CD4-positive, CD25-positive, alpha-beta regulatory T cell (primary cell): ENCODE results near the gene NMRAL1. TPM values are rescaled to one million over a fixed set of nuclear protein-coding genes. Genes with fewer than 3 reads are reported as not detected.

Source experiments
- ATAC-seq, 2 donors: fragments of 150-1000 bp; cut with Tn5 transposase; one replicate each; pipeline ENCODE4 v1.10.0; 2021; ENCODE audit warnings: low read depth in 2 of 2, moderate number of reproducible peaks in 2 of 2, moderate library complexity in 1 of 2
- DNase-seq, 3 donors: peaks; one replicate each; pipeline versions ENCODE4 v3.0.0 to v3.0.0-alpha.2; 2012 to 2022; ENCODE audit warnings: mixed read lengths in 1 of 3
- H3K27ac ChIP-seq: one replicate; pipeline ENCODE4 v1.7.0; 2013; ENCODE audit warnings: mild to moderate bottlenecking, low read length; ENCODE audit not compliant: insufficient read depth, poor library complexity, severe bottlenecking
- H3K27me3 ChIP-seq: one replicate; pipeline ENCODE4 v1.7.0; 2013; ENCODE audit warnings: low read length; ENCODE audit not compliant: control insufficient read depth, insufficient read depth
- H3K36me3 ChIP-seq: one replicate; pipeline ENCODE4 v1.7.0; 2013; ENCODE audit warnings: mild to moderate bottlenecking, low read length, moderate library complexity; ENCODE audit not compliant: control insufficient read depth, insufficient read depth
- H3K4me1 ChIP-seq: 2 replicates; pipeline ENCODE4 v1.7.0; 2013; ENCODE audit warnings: mild to moderate bottlenecking, low read length; ENCODE audit not compliant: insufficient read depth, control insufficient read depth, poor library complexity, severe bottlenecking
- H3K4me3 ChIP-seq: one replicate; pipeline ENCODE4 v1.7.0; 2013; ENCODE audit warnings: low read depth, mild to moderate bottlenecking, low read length, moderate library complexity
- H3K9me3 ChIP-seq, 2 experiments: 1 replicate in 1 of 2; 2 replicates in 1 of 2; pipeline ENCODE4 v1.7.0; 2013; ENCODE audit warnings: low read length in 2 of 2, mild to moderate bottlenecking in 1 of 2, moderate library complexity in 1 of 2; ENCODE audit not compliant: control insufficient read depth in 2 of 2
- H3K27ac Mint-ChIP-seq, 3 donors: one replicate each; pipeline ENCODE4 v1.8.0; 2020 to 2022; ENCODE audit warnings: mild to moderate bottlenecking in 3 of 3, mixed read lengths in 3 of 3, moderate library complexity in 2 of 3
- H3K27me3 Mint-ChIP-seq: one replicate; pipeline ENCODE4 v1.8.0; 2022; ENCODE audit warnings: mild to moderate bottlenecking, mixed read lengths
- H3K36me3 Mint-ChIP-seq: one replicate; pipeline ENCODE4 v1.8.0; 2020; ENCODE audit warnings: mixed read lengths
- H3K4me1 Mint-ChIP-seq, 4 donors: one replicate each; pipeline ENCODE4 v1.8.0; 2020 to 2022; ENCODE audit warnings: mixed read lengths in 4 of 4, mild to moderate bottlenecking in 1 of 4
- H3K4me3 Mint-ChIP-seq, 4 donors: one replicate each; pipeline ENCODE4 v1.8.0; 2020 to 2022; ENCODE audit warnings: mild to moderate bottlenecking in 4 of 4, mixed read lengths in 4 of 4, moderate library complexity in 3 of 4
- H3K9me3 Mint-ChIP-seq, 7 donors: one replicate each; pipeline ENCODE4 v1.8.0; 2020 to 2022; ENCODE audit warnings: mixed read lengths in 7 of 7, mild to moderate bottlenecking in 3 of 7, moderate library complexity in 2 of 7
- polyA plus RNA-seq, 4 donors: library from polyadenylated mRNA; unstranded; fragments of 300-500 nt; fragmentation: Illumina TruSeq; gene quantifications; one replicate each; pipeline ENCODE4 v1.2.3, GENCODE V29; 2021
- total RNA-seq: library from RNA; stranded (reverse); gene quantifications from one replicate; pipeline ENCODE4 v1.2.3, GENCODE V29; 2022

The NMRAL1 gene
- total and polyA plus RNA-seq, 5 donors from 2014 or later = 40.7 to 61.7 (median 50.7) TPM

DNA sequence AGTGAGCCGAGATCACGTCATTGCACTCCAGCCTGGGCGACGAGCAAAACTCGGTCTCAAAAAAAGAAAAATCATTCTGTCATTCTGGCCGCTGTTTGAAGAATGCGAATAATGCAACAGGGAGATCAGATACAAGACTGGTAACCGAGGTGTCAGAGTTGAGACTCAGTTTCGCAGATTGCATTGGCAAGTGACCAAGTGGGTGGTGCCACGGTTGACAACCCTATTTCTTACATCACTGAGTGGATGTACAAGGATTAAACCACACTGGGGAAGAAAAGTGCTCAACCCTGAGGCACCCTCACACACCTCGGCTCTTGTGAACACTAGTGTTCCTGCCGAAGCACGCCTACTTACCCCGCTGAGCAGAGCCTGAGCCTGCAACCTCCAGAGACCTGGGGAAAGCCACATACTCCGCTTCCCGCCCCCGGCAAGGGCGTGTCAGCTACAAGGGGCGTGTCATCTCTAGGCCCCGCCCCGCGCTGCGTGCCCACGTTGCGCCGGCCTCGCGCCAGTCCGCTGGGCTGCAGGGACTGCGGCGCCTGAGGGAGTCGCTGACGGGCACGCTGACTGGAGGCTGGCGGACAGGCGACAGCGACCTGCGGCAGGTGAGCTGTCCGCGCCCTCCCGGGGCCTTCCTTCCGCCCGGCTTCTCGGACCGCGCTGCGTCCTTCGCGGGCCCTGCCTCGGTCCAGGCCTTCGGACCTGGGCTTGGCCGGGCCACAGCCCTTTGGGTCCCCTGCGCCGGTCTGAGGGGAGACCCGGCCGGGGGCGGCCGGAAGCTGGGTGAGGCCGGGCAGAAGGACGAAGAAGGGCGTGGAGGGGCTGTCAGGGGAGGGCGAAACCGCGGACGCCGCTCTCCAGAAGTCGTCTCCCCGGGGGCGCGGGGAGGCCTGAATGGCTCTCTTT is 1.7 kb upstream of the NMRAL1 start, which contains the start of gene HMOX2:
Gene HMOX2 (plus strand): TSS at position 519 of the 909 bp plus-strand sequence. CDS start 29,127 bp downstream, outside the sequence.
- DNase-seq = peak; percentile 86 to 96 (median 91)
- H3K9me3 Mint-ChIP-seq = no peaks in the 10 kb centered on the region
- Histone ChIP-seq H3K4me3 (peak within 1 kb of the TSS; percentile 81), H3K4me1 (peaks cover 51% of the 10 kb centered on the region), H3K27ac (peak within 1 kb of the TSS; percentile 89), H3K9me3 (no peaks in the 10 kb centered on the region), H3K36me3 (no peaks in the 10 kb centered on the region), H3K27me3 (no peaks in the 10 kb centered on the region)
- H3K27me3 Mint-ChIP-seq = no peaks in the 10 kb centered on the region
- H3K4me1 Mint-ChIP-seq = peaks cover 24 to 60% (median 36%) of the 10 kb centered on the region in 4 donors
- H3K27ac Mint-ChIP-seq = peak within 1 kb of the TSS; percentile 91 to 95 (median 93)
- H3K36me3 Mint-ChIP-seq = peaks cover 3% of the 10 kb centered on the region
- peak; percentile 90 for ATAC-seq
- H3K4me3 Mint-ChIP-seq = peak within 1 kb of the TSS; percentile 94 to 98 (median 94)

DNA sequence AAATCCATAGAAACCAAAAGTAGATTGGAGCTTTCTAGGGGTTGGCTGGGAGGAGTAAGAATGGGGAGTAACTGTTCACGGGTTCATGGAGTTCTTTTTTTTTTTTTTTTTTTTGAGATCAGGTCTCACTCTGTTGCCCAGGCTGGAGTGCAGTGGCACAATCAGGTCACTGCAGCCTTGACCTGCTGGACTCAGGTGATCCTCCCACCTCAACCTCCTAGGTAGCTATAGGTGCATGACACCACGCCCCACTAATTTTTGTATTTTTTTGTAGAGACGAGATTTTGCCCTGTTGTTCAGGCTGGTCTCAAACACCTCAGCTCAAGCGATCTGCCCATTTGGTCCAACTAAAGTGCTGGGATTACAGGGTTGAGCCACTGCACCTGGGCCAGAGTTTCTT is 1.5 kb downstream of the NMRAL1 start:
- no peak for ATAC-seq
- Histone ChIP-seq H3K9me3 (no peaks in the 10 kb centered on the region), H3K27ac (peak overlapping the region; percentile 89), H3K4me1 (peaks cover 43% of the 10 kb centered on the region), H3K27me3 (no peaks in the 10 kb centered on the region), H3K4me3 (no peak overlapping the region), H3K36me3 (peaks cover 8% of the 10 kb centered on the region)
- Mint-ChIP-seq H3K36me3 (peaks cover 4% of the 10 kb centered on the region), H3K4me1 (peaks cover 16 to 50% (median 25%) of the 10 kb centered on the region in 4 donors), H3K9me3 (no peaks in the 10 kb centered on the region), H3K4me3 (peak overlapping the region; percentile 90 to 94 (median 91)), H3K27me3 (no peaks in the 10 kb centered on the region), H3K27ac (peak overlapping the region; percentile 20 to 88 (median 84))
- DNase-seq = no peak

DNA sequence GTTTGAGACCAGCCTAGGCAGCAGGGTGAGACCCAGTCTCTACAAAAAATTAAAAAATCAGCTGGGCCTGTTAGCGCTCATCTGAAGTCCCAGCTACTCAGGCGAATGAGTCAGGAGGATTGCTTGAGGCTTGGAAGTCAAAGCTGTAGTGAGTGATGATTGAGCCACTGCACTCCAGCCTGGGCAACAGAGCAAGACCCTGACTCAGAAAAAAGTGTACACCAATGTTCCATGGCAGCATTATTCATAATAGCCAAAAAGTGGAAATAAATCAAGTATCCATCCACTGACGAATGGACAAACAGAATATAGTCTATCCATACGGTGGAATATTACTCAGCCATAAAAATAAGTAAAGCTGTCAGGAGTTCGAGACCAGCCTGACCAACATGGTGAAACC is 2.6 kb downstream of the NMRAL1 start:
- H3K4me1 ChIP-seq = peaks cover 33% of the 10 kb centered on the region
- ATAC-seq (no peak), DNase-seq (no peak)
- Mint-ChIP-seq H3K9me3 (no peaks in the 10 kb centered on the region), H3K4me3 (peak overlapping the region; percentile 21 to 63 (median 44)), H3K27me3 (no peaks in the 10 kb centered on the region), H3K4me1 (peaks cover 13 to 42% (median 19%) of the 10 kb centered on the region in 4 donors), H3K36me3 (peaks cover 5% of the 10 kb centered on the region), H3K27ac (peak overlapping the region in 1 of 3 donors; percentile 67)
- no peaks in the 10 kb centered on the region for H3K27me3 ChIP-seq
- no peaks in the 10 kb centered on the region for H3K9me3 ChIP-seq
- no peak overlapping the region for H3K4me3 ChIP-seq
- H3K27ac ChIP-seq = no peak overlapping the region
- H3K36me3 ChIP-seq = peaks cover 10% of the 10 kb centered on the region

DNA sequence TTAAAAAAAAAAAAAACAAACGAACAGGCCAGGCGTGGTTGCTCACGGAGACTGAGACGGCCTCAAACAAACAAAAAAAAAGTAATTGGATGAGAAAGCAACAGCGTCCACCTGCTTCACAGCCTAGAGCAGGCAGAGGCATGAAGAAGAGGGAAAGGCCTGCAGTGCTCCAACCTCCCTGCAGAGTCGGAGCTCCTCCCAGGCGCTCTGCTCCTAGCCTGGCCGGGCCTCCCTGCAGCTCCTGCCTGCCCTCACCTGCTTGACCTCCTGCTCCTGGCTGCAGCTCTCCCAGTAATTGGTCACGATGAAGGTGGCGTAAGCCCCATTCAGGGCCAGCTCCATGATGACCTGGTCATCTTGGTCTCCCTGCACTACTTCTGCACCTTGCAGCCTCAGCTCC is 5.5 kb downstream of the NMRAL1 start:
- no peak overlapping the region for H3K27ac Mint-ChIP-seq
- no peak overlapping the region for H3K4me3 Mint-ChIP-seq
- no peaks in the 10 kb centered on the region for H3K27me3 Mint-ChIP-seq
- H3K27me3 ChIP-seq = no peaks in the 10 kb centered on the region
- no peak overlapping the region for H3K4me3 ChIP-seq
- DNase-seq (no peak), ATAC-seq (no peak)
- peaks cover 9 to 42% (median 15%) of the 10 kb centered on the region in 4 donors for H3K4me1 Mint-ChIP-seq
- no peak overlapping the region for H3K27ac ChIP-seq
- H3K36me3 Mint-ChIP-seq = peaks cover 12% of the 10 kb centered on the region
- no peaks in the 10 kb centered on the region for H3K9me3 Mint-ChIP-seq
- peaks cover 6% of the 10 kb centered on the region for H3K4me1 ChIP-seq
- peaks cover 26% of the 10 kb centered on the region for H3K36me3 ChIP-seq
- H3K9me3 ChIP-seq = no peaks in the 10 kb centered on the region

DNA sequence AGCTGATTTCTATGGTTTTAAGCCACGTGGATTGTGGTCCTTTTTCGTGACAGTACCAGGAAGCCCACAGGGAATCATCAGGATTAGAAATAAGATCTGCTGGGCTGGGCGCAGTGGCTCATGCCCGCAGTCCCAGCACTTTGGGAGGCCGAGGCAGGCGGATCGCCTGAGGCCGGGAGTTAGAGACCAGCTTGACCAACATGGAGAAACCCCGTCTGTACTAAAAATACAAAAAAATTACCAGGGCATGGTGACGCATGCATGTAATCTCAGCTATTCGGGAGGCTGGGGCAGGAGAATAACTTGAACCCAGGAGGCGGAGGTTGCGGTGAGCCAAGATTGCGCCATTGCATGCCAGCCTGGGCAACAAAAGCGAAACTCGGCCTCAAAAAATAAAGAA is 6.5 kb downstream of the NMRAL1 start:
- Mint-ChIP-seq H3K27ac (no peak overlapping the region), H3K9me3 (no peaks in the 10 kb centered on the region), H3K36me3 (peaks cover 13% of the 10 kb centered on the region), H3K27me3 (no peaks in the 10 kb centered on the region), H3K4me1 (peaks cover 5 to 32% (median 9%) of the 10 kb centered on the region in 4 donors), H3K4me3 (no peak overlapping the region)
- DNase-seq (no peak), ATAC-seq (no peak)
- H3K36me3 ChIP-seq = peaks cover 35% of the 10 kb centered on the region
- H3K4me3 ChIP-seq = no peak overlapping the region
- no peak overlapping the region for H3K27ac ChIP-seq
- no peaks in the 10 kb centered on the region for H3K27me3 ChIP-seq
- H3K9me3 ChIP-seq = no peaks in the 10 kb centered on the region
- no peaks in the 10 kb centered on the region for H3K4me1 ChIP-seq

DNA sequence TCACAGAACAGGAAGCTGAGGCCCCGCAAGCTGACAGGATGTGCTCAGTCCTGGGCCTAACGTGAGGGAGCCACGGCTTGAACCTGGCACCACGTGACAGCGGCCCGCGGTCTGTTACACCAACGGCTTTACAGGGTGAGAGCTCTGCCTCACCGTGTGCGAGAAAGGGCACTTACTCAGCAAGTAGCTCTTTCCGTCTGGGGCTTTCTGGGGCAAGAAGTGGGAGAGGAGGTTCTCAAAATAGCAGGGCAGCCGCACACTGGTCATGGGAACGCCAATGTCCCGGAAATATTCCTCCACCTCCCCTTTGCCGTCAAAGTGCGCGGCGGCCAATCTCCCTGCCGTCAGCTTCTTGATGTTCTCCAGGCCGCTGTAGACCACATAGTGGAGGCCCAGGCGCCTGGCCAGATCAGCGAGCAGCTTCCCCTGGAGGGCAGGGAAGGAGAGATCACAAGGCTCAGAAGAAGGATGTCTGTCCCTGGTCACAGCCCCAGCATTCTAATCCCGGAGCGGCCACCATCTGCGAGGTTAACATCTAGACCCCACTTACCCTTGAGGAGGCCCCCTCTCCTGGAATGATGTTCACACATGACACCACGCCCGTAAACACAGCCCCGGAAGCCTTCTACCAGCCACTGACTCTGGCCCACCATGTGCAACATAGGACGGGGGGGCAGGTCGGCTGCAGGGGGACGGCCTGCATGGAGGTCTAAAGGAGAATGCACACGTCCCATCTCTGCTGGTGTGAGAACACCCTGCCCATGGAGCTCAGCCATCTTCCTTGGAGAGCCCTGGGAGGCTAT is 8.2 kb downstream of the NMRAL1 start:
- H3K4me3 ChIP-seq = no peak overlapping the region

DNA sequence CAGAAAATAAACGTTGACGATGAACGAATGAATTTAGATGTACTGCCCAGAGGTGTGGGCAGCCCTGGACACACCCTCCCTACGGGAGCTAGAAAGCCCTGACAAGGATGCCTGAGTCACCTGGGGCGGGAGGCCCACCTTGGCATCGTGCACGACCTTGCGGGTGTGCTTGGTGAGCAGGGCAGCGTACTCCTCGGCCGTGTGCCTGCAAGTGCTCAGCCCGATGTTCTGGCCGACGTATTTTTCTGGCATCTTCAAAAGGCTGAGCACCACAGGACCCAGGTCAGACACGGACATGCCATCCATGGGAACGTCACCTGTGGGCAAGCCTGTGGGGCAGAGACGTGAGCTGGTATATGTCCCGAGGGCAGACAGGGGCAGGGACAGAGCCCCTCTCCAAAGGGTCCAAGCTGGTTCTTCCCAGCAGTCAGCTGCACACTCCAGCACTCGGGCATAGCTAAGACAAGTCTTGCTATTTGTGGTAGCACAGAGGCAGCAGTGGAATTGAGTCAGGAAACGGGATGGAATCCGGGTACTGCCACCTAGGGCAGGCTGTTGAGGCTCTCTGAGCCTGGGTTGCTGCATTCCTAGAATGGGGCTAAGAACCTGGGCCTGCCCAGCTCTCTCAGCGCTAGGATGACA is 10.8 kb downstream of the NMRAL1 start:
- DNase-seq (no peak), ATAC-seq (no peak)
- Histone ChIP-seq H3K36me3 (peaks cover 36% of the 10 kb centered on the region), H3K9me3 (no peaks in the 10 kb centered on the region), H3K4me1 (peaks cover 8% of the 10 kb centered on the region), H3K27ac (no peak overlapping the region), H3K27me3 (no peaks in the 10 kb centered on the region), H3K4me3 (no peak overlapping the region)
- H3K27ac Mint-ChIP-seq = peak overlapping the region in 2 of 3 donors; percentile 65 to 71
- peaks cover 7 to 32% (median 16%) of the 10 kb centered on the region in 4 donors for H3K4me1 Mint-ChIP-seq
- no peak overlapping the region for H3K4me3 Mint-ChIP-seq
- no peaks in the 10 kb centered on the region for H3K27me3 Mint-ChIP-seq
- peaks cover 20% of the 10 kb centered on the region for H3K36me3 Mint-ChIP-seq
- no peaks in the 10 kb centered on the region for H3K9me3 Mint-ChIP-seq

More for the DNA sequence above, 8.2 kb downstream of the NMRAL1 start:
- Mint-ChIP-seq H3K4me1 (peaks cover 0 to 22% (median 8%) of the 10 kb centered on the region in 4 donors), H3K27me3 (no peaks in the 10 kb centered on the region), H3K9me3 (no peaks in the 10 kb centered on the region), H3K36me3 (peaks cover 13% of the 10 kb centered on the region), H3K4me3 (peak overlapping the region in 2 of 4 donors; percentile 15 to 69), H3K27ac (peak overlapping the region; percentile 78 to 82 (median 81))
- Histone ChIP-seq H3K27me3 (no peaks in the 10 kb centered on the region), H3K27ac (peak overlapping the region; percentile 50), H3K4me1 (no peaks in the 10 kb centered on the region), H3K9me3 (no peaks in the 10 kb centered on the region), H3K36me3 (peaks cover 40% of the 10 kb centered on the region)
- DNase-seq = peak in 2 of 3 donors; percentile 36 to 69
- ATAC-seq = peak; percentile 76 to 86
